Gastrocnemius medialis (tissue), 4 donors: ENCODE measurements around the gene GCNT1.

Experiments
- POLR2A ChIP-seq, 2 donors: fragments of 450-650 bp; IDR thresholded peaks; one replicate each; pipeline ENCODE4 v1.6.1; 2017; ENCODE audit warnings: antibody characterized with exemption in 2 of 2, mild to moderate bottlenecking in 2 of 2, moderate library complexity in 2 of 2
- TF ChIP-seq, protein P1 (sequence below), 5 experiments: fragments of 450-650 bp in 3 of 5; fragments of 200-600 bp in 2 of 5; sonication (generic) in 2 of 5; IDR thresholded peaks in 4 of 5; conservative IDR thresholded peaks in 1 of 5; 1 replicate in 4 of 5; 2 replicates in 1 of 5; pipeline ENCODE4 v1.5.1; 2016 to 2019; ENCODE audit warnings: antibody characterized with exemption in 5 of 5, mild to moderate bottlenecking in 3 of 5, moderate library complexity in 3 of 5

DNA sequence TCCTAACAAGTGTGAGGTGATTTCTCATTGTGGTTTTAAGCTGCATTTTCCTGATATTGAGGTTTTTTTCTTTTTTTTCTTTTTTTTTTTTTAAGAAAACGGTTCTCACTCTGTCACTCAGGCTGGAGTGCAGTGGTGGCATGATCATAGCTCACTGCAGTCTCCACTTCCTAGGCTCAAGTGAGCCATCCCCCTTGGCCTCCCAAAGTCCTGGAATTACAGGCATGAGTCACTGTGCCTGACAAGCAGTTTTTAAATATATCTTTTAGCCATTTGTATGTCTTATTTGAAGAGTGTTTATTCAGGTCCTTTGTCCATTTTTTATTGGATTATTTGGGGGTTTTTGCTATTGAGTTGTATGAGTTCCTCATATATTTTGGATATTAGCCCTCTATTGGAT is 53.8 kb downstream of the GCNT1 start:
- TF ChIP-seq POLR2A (IDR thresholded peaks at IDR 0.05): no peak
- TF ChIP-seq, protein P1, sequence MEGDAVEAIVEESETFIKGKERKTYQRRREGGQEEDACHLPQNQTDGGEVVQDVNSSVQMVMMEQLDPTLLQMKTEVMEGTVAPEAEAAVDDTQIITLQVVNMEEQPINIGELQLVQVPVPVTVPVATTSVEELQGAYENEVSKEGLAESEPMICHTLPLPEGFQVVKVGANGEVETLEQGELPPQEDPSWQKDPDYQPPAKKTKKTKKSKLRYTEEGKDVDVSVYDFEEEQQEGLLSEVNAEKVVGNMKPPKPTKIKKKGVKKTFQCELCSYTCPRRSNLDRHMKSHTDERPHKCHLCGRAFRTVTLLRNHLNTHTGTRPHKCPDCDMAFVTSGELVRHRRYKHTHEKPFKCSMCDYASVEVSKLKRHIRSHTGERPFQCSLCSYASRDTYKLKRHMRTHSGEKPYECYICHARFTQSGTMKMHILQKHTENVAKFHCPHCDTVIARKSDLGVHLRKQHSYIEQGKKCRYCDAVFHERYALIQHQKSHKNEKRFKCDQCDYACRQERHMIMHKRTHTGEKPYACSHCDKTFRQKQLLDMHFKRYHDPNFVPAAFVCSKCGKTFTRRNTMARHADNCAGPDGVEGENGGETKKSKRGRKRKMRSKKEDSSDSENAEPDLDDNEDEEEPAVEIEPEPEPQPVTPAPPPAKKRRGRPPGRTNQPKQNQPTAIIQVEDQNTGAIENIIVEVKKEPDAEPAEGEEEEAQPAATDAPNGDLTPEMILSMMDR (IDR thresholded peaks at IDR 0.05 in 4 of 5, conservative IDR thresholded peaks at IDR 0.05 in 1 of 5): no peak
